Stimulated activated CD4-positive, alpha-beta T cell treated with anti-CD3 and anti-CD28 coated beads, Interleukin-2, amount 100 ng/mL, for 4 hours (primary cell): ENCODE data around the gene RPS16.

Source experiments
- DNase-seq: peaks from one replicate; pipeline ENCODE4 v3.0.0-alpha.2; 2020; ENCODE audit warnings: low read depth

The RPS16 gene

GRCh38 chr19:39388657-39389056 is 47.1 kb downstream of the RPS16 start:
- no peak for DNase-seq

DNA sequence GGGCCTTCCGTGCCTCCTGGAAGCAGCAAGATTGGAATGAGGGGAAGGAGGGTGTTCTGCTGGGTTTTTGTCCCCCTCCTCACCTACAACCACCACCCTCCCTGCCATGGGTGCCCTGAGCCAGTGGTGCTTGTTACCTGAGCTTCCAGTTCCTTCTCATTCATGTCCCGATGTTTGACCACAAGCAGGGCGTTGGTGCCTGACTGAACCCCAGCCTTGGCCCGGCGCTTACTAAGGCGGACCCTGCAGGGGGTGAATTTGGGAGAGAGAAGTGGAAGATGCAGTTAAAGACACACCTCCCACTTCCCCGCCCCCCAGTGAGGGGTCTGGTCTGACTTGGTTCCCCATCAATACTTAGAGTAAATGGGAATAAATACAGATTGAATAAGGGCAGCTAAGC is 49.2 kb downstream of the RPS16 start:
- no peak for DNase-seq

DNA sequence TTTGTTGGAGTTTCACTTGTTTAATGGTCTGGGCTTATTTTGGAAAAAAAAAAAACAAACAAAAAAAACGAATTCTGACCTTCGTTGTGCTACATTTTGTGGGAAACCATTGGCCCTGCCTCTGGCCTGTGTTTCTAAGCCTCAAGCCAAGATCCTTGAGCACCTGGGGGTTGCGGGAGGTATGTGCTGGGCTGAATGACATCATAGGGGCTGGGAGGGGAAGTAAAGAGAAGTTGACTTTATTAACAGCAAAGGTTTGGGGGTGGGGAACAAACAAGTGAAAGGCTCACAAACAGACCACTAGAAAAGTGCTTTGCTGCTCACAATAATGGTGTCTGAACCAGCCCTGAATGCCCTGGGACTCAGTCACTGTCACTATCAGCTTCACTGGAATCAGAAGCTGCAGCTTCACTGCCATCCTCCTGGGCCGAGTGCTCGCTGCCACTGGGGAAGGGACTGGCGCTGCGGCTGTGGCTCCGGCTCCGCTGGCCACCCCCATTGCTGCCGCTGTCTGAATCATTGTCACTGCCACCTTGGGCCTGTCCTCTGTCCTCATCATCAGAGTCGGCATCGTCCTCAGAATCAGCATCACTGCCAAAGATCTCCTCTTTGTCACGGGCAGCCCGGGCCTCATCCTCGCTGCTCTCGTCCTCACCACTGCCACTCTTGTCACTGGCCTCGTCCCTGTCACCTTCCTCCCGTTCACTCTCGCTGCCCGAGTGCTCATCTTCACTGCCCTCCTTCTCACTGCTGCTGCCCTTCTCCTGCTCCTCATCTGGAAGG is 49.9 kb downstream of the RPS16 start:
- DNase-seq = no peak

- DNase-seq = no peak
Measured at GRCh38 chr19:39384839-39385568, 50.7 kb downstream of the RPS16 start.
